ENCODE data around the gene SVEP1.

GRCh38 chr9:110357505-110357904, 222.0 kb downstream of the SVEP1 start:
- TF ChIP-seq CTCF (conservative IDR thresholded peaks at IDR 0.05; ENCODE audit: low read depth, low read length) (no peak), EZH2 (IDR thresholded peaks at IDR 0.05; ENCODE audit: low read length, unreplicated experiment) (no peak), EZH2phosphoT487 (IDR thresholded peaks at IDR 0.05; ENCODE audit: borderline replicate concordance, low read length) (no peak)
